ENCODE measurements around the gene VPS72.
"Not testable (repeated sequence)": the region's sequence is repeated elsewhere in the genome, so short reads cannot be mapped to it uniquely, and the experiment has no call there.

Gene VPS72

DNA sequence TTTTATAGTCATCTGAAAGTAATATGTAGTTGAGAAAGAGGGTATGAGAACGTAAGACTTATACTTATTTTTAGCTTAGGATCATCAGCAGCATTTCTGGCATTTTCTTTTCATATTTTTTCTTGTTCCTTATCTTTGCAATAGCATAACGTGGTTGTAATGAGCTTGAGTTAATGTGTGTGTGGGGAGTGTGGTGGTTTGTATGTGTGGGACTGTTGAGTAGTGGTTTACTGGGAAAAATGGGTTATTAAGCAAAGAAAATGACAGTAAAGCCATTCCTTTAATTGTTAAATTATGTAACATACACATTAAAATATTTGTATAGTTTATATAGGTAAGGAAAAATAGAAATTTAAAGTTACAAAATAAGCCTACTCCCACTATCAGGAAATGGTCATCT lies 23.6 kb upstream of the VPS72 start:
- no peak for TF ChIP-seq CTCF (IDR thresholded peaks at IDR 0.05; ENCODE audit: borderline replicate concordance, insufficient read depth, low read depth, low read length)
- no peak overlapping the region for H3K4me3 ChIP-seq (ENCODE audit: low read depth, low read length)

DNA sequence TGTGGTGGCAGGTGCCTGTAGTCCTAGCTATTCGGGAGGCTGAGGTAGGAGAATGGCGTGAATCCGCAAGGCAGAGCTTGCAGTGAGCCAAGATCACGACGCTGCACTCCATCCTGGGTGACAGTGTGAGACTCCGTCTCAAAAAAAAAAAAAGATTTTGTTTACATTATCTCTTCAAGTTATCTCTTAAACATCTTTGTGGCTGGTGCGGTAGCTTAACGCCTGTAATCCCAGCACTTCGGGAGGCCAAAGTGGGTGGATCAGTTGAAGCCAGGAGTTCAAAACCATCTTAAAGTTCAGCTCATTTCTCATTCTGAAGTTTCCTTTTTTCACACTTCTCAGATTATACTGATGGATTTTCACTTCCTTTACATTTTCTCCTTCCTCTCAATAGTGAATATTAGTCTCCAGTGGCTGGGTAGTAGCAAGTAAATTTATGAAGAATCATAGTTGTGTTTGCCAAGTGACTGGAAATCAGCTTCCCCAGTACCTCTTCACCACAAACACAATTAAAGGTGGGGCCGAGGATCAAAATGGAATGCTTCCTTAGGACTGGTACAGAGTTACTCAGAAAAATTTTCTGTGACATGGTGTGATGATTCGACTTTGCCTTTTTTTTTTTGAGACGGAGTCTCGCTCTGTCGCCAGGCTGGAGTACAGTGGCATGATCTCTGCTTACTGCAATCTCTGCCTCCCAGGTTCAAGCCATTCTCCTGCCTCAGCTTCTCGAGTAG lies 22.1 kb upstream of the VPS72 start:
- H3K4me3 ChIP-seq (ENCODE audit: low read depth, low read length): no peak overlapping the region
- TF ChIP-seq CTCF (IDR thresholded peaks at IDR 0.05; ENCODE audit: borderline replicate concordance, insufficient read depth, low read depth, low read length): no peak

DNA sequence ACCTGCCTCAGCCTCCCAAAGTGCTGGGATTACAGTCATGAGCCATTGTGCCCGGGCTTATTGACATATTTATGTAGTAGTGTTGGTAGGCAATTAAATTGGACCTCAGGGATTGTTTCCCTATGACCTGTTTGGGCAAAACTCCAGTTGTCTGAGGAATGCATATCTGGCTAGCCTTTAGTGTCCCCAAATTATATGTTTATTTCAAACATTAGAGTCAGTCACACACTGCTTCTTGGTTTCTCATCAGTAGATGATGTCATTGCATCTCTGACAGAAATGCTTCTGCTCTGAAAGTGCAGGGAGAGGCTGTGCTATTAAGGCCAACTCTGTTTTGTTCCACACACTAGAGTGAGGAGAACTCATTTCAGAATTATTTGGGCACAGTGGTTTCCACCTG lies 20.8 kb upstream of the VPS72 start:
- H3K4me3 ChIP-seq (ENCODE audit: low read depth, low read length): no peak overlapping the region
- no peak for TF ChIP-seq CTCF (IDR thresholded peaks at IDR 0.05; ENCODE audit: borderline replicate concordance, insufficient read depth, low read depth, low read length)

- not testable (repeated sequence) for H3K4me3 ChIP-seq (ENCODE audit: low read depth, low read length)
These were observed 15.5 kb upstream of the VPS72 start for GRCh38 chr1:151205381-151205965.

GRCh38 chr1:151199873-151200581 lies 10.0 kb upstream of the VPS72 start:
- H3K4me3 ChIP-seq (ENCODE audit: low read depth, low read length): peak overlapping the region; percentile 78
- TF ChIP-seq CTCF (IDR thresholded peaks at IDR 0.05; ENCODE audit: borderline replicate concordance, insufficient read depth, low read depth, low read length): no peak

DNA sequence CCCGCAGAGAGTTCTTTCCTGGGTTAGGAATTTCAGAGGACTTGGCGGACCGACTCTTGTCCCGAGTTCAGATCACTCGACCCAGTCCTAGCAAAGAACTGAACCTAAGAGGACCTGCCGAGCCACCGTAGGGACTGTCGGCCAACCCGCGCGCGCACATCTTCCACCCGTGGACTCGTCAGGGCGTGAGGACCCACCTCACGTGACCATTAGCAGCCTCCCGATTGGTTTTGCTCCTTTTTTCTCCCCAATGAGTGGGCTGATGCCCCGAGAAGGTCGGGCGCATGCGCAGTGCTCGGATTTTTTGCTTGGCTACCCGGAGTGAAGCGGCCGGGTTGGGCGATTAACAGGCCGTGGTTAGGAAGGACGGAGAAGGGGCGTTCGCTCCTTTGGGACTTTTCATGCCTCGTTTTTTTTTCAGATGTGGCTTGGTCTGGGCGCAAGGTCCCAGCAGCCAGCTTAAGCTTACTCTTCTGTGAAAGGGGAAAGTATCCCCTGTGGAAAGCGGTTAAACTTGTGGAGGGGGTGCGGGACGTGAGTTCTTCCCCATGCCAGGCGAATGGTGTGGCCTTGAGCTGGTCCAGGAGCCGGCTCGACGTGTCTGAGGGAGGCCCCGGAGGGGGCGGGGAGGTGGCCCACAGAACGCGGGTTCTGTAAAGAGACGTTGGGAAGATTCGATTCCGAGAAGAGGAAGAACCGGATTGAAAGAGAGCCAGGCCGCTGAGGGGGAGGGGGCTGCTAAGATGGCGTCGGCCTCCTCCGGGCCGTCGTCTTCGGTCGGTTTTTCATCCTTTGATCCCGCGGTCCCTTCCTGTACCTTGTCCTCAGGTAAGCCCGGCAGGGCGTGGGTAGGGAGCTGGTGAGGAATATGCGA lies 8.5 kb upstream of the VPS72 start, which contains the start of gene PIP5K1A:
Gene PIP5K1A (plus strand): TSS at position 299 of the 874 bp plus-strand sequence. CDS start 445 bp downstream, at position 744.
- TF ChIP-seq CTCF (IDR thresholded peaks at IDR 0.05; ENCODE audit: borderline replicate concordance, insufficient read depth, low read depth, low read length): no peak
- peak within 1 kb of the TSS; percentile 78 for H3K4me3 ChIP-seq (ENCODE audit: low read depth, low read length)

DNA sequence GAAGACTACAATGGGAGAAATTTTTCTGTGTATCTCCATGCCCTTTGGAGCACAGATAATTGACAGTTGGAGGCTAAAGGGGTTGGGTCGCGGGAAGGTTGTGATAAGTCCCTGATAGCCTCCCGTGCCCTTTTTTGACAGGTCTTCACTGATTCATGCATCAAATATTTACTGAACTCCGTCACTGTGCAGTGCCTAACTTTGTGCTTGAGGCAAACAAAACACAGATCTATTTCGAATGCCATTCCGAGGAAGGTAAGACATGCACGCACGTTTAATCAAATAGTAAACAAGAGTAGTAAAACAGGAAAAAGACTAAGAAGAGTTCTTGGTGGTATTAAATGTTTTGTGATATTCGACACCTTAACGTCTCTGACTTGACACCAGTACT lies 7.9 kb upstream of the VPS72 start:
- TF ChIP-seq CTCF (IDR thresholded peaks at IDR 0.05; ENCODE audit: borderline replicate concordance, insufficient read depth, low read depth, low read length): no peak
- H3K4me3 ChIP-seq (ENCODE audit: low read depth, low read length): peak overlapping the region; percentile 78
